Stomach (tissue), 9 donors: Measurements from ENCODE around the gene GPC4. TPM values are rescaled to one million over a fixed set of nuclear protein-coding genes. Genes with fewer than 3 reads are reported as not detected.

Experiments used
- DNase-seq, 2 donors: peaks; one replicate each; pipeline versions ENCODE4 v3.0.0 to v3.0.0-alpha.2; 2013 to 2019
- H3K27ac ChIP-seq, 5 donors: fragments of 200-600 bp in 4 of 5; sonication (generic) in 4 of 5; one replicate each; pipeline ENCODE4 v1.5.1; 2013 to 2019; ENCODE audit warnings: mild to moderate bottlenecking in 1 of 5, moderate library complexity in 1 of 5
- H3K27me3 ChIP-seq, 3 donors: fragments of 200-600 bp; sonication (generic); one replicate each; pipeline ENCODE4 v1.5.1; 2017 to 2019; ENCODE audit warnings: mixed run types in 1 of 3
- H3K36me3 ChIP-seq, 4 donors: fragments of 200-600 bp; sonication (generic); 1 replicate in 3 of 4; 2 replicates in 1 of 4; pipeline ENCODE4 v1.5.1; 2016 to 2019
- H3K4me1 ChIP-seq, 4 donors: fragments of 200-600 bp; sonication (generic); one replicate each; pipeline ENCODE4 v1.5.1; 2016 to 2019
- H3K4me3 ChIP-seq, 4 donors: fragments of 200-600 bp; sonication (generic) in 3 of 4; one replicate each; pipeline ENCODE4 v1.5.1; 2016 to 2019; ENCODE audit warnings: mild to moderate bottlenecking in 1 of 4
- H3K9me3 ChIP-seq, 4 donors: fragments of 200-600 bp; sonication (generic); one replicate each; pipeline ENCODE4 v1.5.1; 2016 to 2019
- CTCF ChIP-seq, 7 experiments: fragments of 450-650 bp in 4 of 7; fragments of 200-600 bp in 3 of 7; sonication (generic) in 3 of 7; IDR thresholded peaks; one replicate each; pipeline ENCODE4 v1.5.1; 2016 to 2019; ENCODE audit warnings: antibody characterized with exemption in 7 of 7, control low read depth in 2 of 7, mild to moderate bottlenecking in 1 of 7
- EP300 ChIP-seq: sonication (generic); formaldehyde crosslinking; IDR thresholded peaks from one replicate; pipeline ENCODE4 v1.6.1; 2017; ENCODE audit warnings: antibody characterized with exemption
- POLR2A ChIP-seq, 4 donors: fragments of 450-650 bp; IDR thresholded peaks; one replicate each; pipeline ENCODE4 v1.6.1; 2016; ENCODE audit warnings: antibody characterized with exemption in 4 of 4, control low read depth in 2 of 4, mild to moderate bottlenecking in 1 of 4, moderate library complexity in 1 of 4
- POLR2AphosphoS5 ChIP-seq, 3 donors: sonication (generic); formaldehyde crosslinking; IDR thresholded peaks; one replicate each; pipeline ENCODE4 v1.6.1; 2016; ENCODE audit warnings: antibody characterized with exemption in 3 of 3
- WGBS, 5 donors: extraction: QIAGEN DNeasy Blood & Tissue Kit in 3 of 5; methylation state at CpG; one replicate each; pipeline versions ENCODE4 v1.1.5 to v1.1.7; 2013 to 2018; 5-methylcytosine and 5-hydroxymethylcytosine counted together
- intact Hi-C: fragments of 100-400 bp; cut with DNase I; formaldehyde crosslinking; loops from one replicate; pipeline ENCODE4 v1.15.1; 2023; ENCODE audit warnings: low total_unique reads
- polyA plus RNA-seq, 3 donors: library from polyadenylated mRNA; stranded (reverse); fragments of 200-250 nt; gene quantifications; one replicate each; pipeline ENCODE4 v1.2.3, GENCODE V29; 2013
- total RNA-seq, 5 donors: library from RNA; depleted of rRNA; stranded (reverse); fragments of >200 nt; gene quantifications; one replicate each; pipeline versions ENCODE4 v1.1.0 to v1.2.3, GENCODE V29; 2014 to 2016
- donor health status: healthy with polysubstance abuse.
- donor health status: Bipolar disorder and iron deficiency.
- donor health status: healthy.

Gene GPC4
- total and polyA plus RNA-seq, 8 donors = 3.5 to 32.1 (median 14.7) TPM

- Histone ChIP-seq H3K9me3 (no peaks in the 10 kb centered on the region), H3K36me3 (no peaks in the 10 kb centered on the region), H3K4me3 (no peak overlapping the region), H3K4me1 (no peaks in the 10 kb centered on the region), H3K27me3 (peaks cover 0 to 13% (median 0%) of the 10 kb centered on the region in 3 donors), H3K27ac (no peak overlapping the region)
- 60 to 80% (median 75%) methylated on average over 11 of the region's 11 CpGs for WGBS, 5 donors
- DNase-seq = no peak
- intact Hi-C loops = no loop called here
- TF ChIP-seq POLR2A (IDR thresholded peaks at IDR 0.05) (no peak), CTCF (IDR thresholded peaks at IDR 0.05) (no peak), EP300 (no peak), POLR2AphosphoS5 (IDR thresholded peaks at IDR 0.05) (no peak)
Observed at GRCh38 chrX:133440081-133440796, 24.9 kb upstream of the GPC4 start.

GRCh38 chrX:133437766-133438165 lies 22.5 kb upstream of the GPC4 start:
- TF ChIP-seq EP300 = no peak
- no peak for TF ChIP-seq POLR2A (IDR thresholded peaks at IDR 0.05)
- TF ChIP-seq POLR2AphosphoS5 (IDR thresholded peaks at IDR 0.05) = no peak
- no peak for TF ChIP-seq CTCF (IDR thresholded peaks at IDR 0.05)
- Histone ChIP-seq H3K36me3 (no peaks in the 10 kb centered on the region), H3K27ac (no peak overlapping the region), H3K4me3 (no peak overlapping the region), H3K4me1 (no peaks in the 10 kb centered on the region), H3K9me3 (peaks cover 0 to 6% (median 0%) of the 10 kb centered on the region in 4 donors), H3K27me3 (peaks cover 0 to 7% (median 0%) of the 10 kb centered on the region in 3 donors)
- no peak for DNase-seq
- 64 to 92% (median 83%) methylated on average over 2 of the region's 2 CpGs for WGBS, 5 donors
- intact Hi-C loops = no loop called here

- no peak for DNase-seq
- Histone ChIP-seq H3K27ac (no peak overlapping the region), H3K27me3 (peaks cover 0 to 7% (median 0%) of the 10 kb centered on the region in 3 donors), H3K36me3 (no peaks in the 10 kb centered on the region), H3K4me3 (no peak overlapping the region), H3K9me3 (peaks cover 0 to 6% (median 0%) of the 10 kb centered on the region in 4 donors), H3K4me1 (no peaks in the 10 kb centered on the region)
- intact Hi-C loops = no loop called here
- WGBS, 5 donors = 45 to 67% (median 57%) methylated on average over 4 of the region's 4 CpGs
- no peak for TF ChIP-seq EP300
- no peak for TF ChIP-seq POLR2AphosphoS5 (IDR thresholded peaks at IDR 0.05)
- no peak for TF ChIP-seq CTCF (IDR thresholded peaks at IDR 0.05)
- TF ChIP-seq POLR2A (IDR thresholded peaks at IDR 0.05) = no peak
Observed at GRCh38 chrX:133437356-133437755, 22.1 kb upstream of the GPC4 start.

GRCh38 chrX:133435544-133436124 lies 20.3 kb upstream of the GPC4 start:
- Histone ChIP-seq H3K9me3 (peaks cover 0 to 6% (median 0%) of the 10 kb centered on the region in 4 donors), H3K36me3 (no peaks in the 10 kb centered on the region), H3K4me1 (no peaks in the 10 kb centered on the region), H3K27ac (no peak overlapping the region), H3K4me3 (no peak overlapping the region), H3K27me3 (peaks cover 0 to 3% (median 0%) of the 10 kb centered on the region in 3 donors)
- no peak for DNase-seq
- TF ChIP-seq POLR2AphosphoS5 (IDR thresholded peaks at IDR 0.05) (no peak), CTCF (IDR thresholded peaks at IDR 0.05) (no peak), POLR2A (IDR thresholded peaks at IDR 0.05) (no peak), EP300 (no peak)
- WGBS, 5 donors = 61 to 89% (median 77%) methylated on average over 6 of the region's 6 CpGs
- intact Hi-C loops = no loop called here
